GM12878 (cell line): ENCODE data around the gene CWC25. TPM values are rescaled to one million over a fixed set of nuclear protein-coding genes. Genes with fewer than 3 reads are reported as not detected.

Source experiments
- ATAC-seq: fragments of 200-7000 bp; cut with Tn5 transposase; 3 replicates; pipeline ENCODE4 v1.9.1; 2020; ENCODE audit warnings: mild to moderate bottlenecking, moderate library complexity
- BruUV-seq: library from RNA; stranded (reverse); fragments of 400-500 nt; replicated peaks from 2 replicates; lab custom pipeline; 2021; lab: Mats Ljungman, UMichigan
- CTCF ChIA-PET: fragments of 300-600 bp; sonication (Branson Sonifier 250); formaldehyde crosslinking; extraction: SDS; loops from one replicate; lab custom pipeline; 2021; ENCODE audit warnings: inconsistent platforms; lab: Yijun Ruan, JAX
- POLR2A ChIA-PET: fragments of 350-600 bp; formaldehyde crosslinking; extraction: SDS; loops from one replicate; lab custom pipeline; 2021; ENCODE audit warnings: inconsistent platforms; lab: Charles Lee
- RAD21 ChIA-PET: fragments of 300-600 bp; sonication (Branson Sonifier 250); formaldehyde crosslinking; loops from one replicate; lab custom pipeline; 2023; ENCODE audit warnings: antibody characterized with exemption; ENCODE audit not compliant: unreplicated experiment; lab: Charles Lee
- SMC1A ChIA-PET: fragments of 300-600 bp; sonication (Branson Sonifier 250); formaldehyde crosslinking; loops from one replicate; lab custom pipeline; 2023; ENCODE audit not compliant: unreplicated experiment, uncharacterized antibody; lab: Charles Lee
- DNase-seq: peaks from one replicate; pipeline ENCODE4 v3.0.0-alpha.2; 2011; ENCODE audit warnings: low read depth, low spot score
- FAIRE-seq: peaks from 3 replicates; lab custom pipeline; 2011; peaks lifted over from hg19 to GRCh38; lab: Jason Lieb, UNC
- H2AFZ ChIP-seq: 2 replicates; pipeline ENCODE4 v1.6.0; 2011; ENCODE audit warnings: low read depth, low read length, control low read depth; ENCODE audit not compliant: control insufficient read depth
- H3K27ac ChIP-seq: 2 replicates; pipeline ENCODE4 v1.5.1; 2011; ENCODE audit warnings: control low read depth; ENCODE audit not compliant: control insufficient read depth, insufficient read depth
- H3K27me3 ChIP-seq, 2 experiments: replicated peaks in 1 of 2; 2 replicates each; pipeline versions ENCODE4 v1.6.0 to v1.6.1; 2011; ENCODE audit warnings: low read length in 1 of 2; ENCODE audit not compliant: control insufficient read depth in 2 of 2, insufficient read depth in 2 of 2
- H3K36me3 ChIP-seq, 2 experiments: 2 replicates each; pipeline ENCODE4 v1.5.1; 2011; ENCODE audit warnings: low read length in 1 of 2; ENCODE audit not compliant: control insufficient read depth in 2 of 2, insufficient read depth in 2 of 2
- H3K4me1 ChIP-seq: 2 replicates; pipeline ENCODE4 v1.6.1; 2011; ENCODE audit warnings: mild to moderate bottlenecking, low read length, moderate library complexity, mixed read lengths; ENCODE audit not compliant: control insufficient read depth, insufficient read depth
- H3K4me2 ChIP-seq: 2 replicates; pipeline ENCODE4 v1.6.0; 2011; ENCODE audit warnings: control low read depth; ENCODE audit not compliant: control insufficient read depth, insufficient read depth
- H3K4me3 ChIP-seq: fragments of 200-600 bp; sonication (generic); 2 replicates; pipeline ENCODE4 v1.5.1; 2016
- H3K79me2 ChIP-seq: 2 replicates; pipeline ENCODE4 v1.6.0; 2011; ENCODE audit warnings: low read length; ENCODE audit not compliant: control insufficient read depth, insufficient read depth
- H3K9ac ChIP-seq: 2 replicates; pipeline ENCODE4 v1.8.0; 2011; ENCODE audit warnings: low read length, control low read depth, mixed read lengths; ENCODE audit not compliant: control insufficient read depth, insufficient read depth
- H3K9me3 ChIP-seq: replicated peaks from 3 replicates; pipeline ENCODE4 v1.5.1; 2011; ENCODE audit warnings: mild to moderate bottlenecking, low read length; ENCODE audit not compliant: control insufficient read depth, insufficient read depth
- H4K20me1 ChIP-seq: 2 replicates; pipeline ENCODE4 v1.6.0; 2011; ENCODE audit not compliant: control insufficient read depth, insufficient read depth
- ATF2 ChIP-seq: IDR thresholded peaks from 2 replicates; pipeline ENCODE4 v1.6.1; 2012; ENCODE audit warnings: low read length, inconsistent platforms
- ATF7 ChIP-seq: fragments of 450-650 bp; IDR thresholded peaks from 2 replicates; pipeline ENCODE4 v1.6.1; 2016; ENCODE audit warnings: low read depth, mild to moderate bottlenecking
- CBX3 ChIP-seq: fragments of 200-600 bp; sonication (generic); IDR thresholded peaks from 2 replicates; pipeline ENCODE4 v1.6.1; 2016; ENCODE audit warnings: low read depth, borderline replicate concordance
- CREM ChIP-seq: IDR thresholded peaks from 2 replicates; pipeline ENCODE4 v1.6.1; 2014; ENCODE audit warnings: antibody characterized with exemption, low read depth
- EGR1 ChIP-seq, 2 experiments: IDR thresholded peaks; 1 replicate in 1 of 2; 2 replicates in 1 of 2; pipeline ENCODE4 v1.6.1; 2011 to 2012; ENCODE audit warnings: low read depth in 2 of 2, low read length in 2 of 2, borderline replicate concordance in 1 of 2, mild to moderate bottlenecking in 1 of 2, moderate library complexity in 1 of 2
- ETV6 ChIP-seq, 2 experiments: fragments of 450-650 bp in 1 of 2; IDR thresholded peaks in 1 of 2; conservative IDR thresholded peaks in 1 of 2; 2 replicates each; pipeline ENCODE4 v1.6.1; 2014; ENCODE audit warnings: antibody characterized with exemption in 1 of 2, borderline replicate concordance in 1 of 2, low read depth in 1 of 2, mild to moderate bottlenecking in 1 of 2, moderate library complexity in 1 of 2
- HDAC6 ChIP-seq: fragments of 200-600 bp; sonication (generic); IDR thresholded peaks from one replicate; pipeline ENCODE4 v1.8.0; 2017; ENCODE audit warnings: antibody characterized with exemption; ENCODE audit not compliant: unreplicated experiment
- LARP7 ChIP-seq: fragments of 450-650 bp; IDR thresholded peaks from 2 replicates; pipeline ENCODE4 v1.6.1; 2017; ENCODE audit warnings: mild to moderate bottlenecking
- MYC ChIP-seq: IDR thresholded peaks from 2 replicates; pipeline ENCODE4 v1.6.1; 2011; ENCODE audit warnings: mild to moderate bottlenecking, low read length, moderate library complexity, inconsistent platforms; ENCODE audit not compliant: insufficient read depth, insufficient replicate concordance, insufficient read length, severe bottlenecking
- SMAD1 ChIP-seq: fragments of 450-650 bp; IDR thresholded peaks from 2 replicates; pipeline ENCODE4 v1.6.1; 2018; ENCODE audit warnings: mild to moderate bottlenecking, low read depth; ENCODE audit not compliant: partially characterized antibody
- SMARCA5 ChIP-seq: fragments of 450-650 bp; IDR thresholded peaks from 2 replicates; pipeline ENCODE4 v1.6.1; 2017; ENCODE audit warnings: mild to moderate bottlenecking
- YY1 ChIP-seq: IDR thresholded peaks from 2 replicates; pipeline ENCODE4 v1.6.1; 2011; ENCODE audit warnings: low read depth, mild to moderate bottlenecking, low read length
- ZNF274 ChIP-seq: IDR thresholded peaks from one replicate; pipeline ENCODE4 v1.8.0; 2011; ENCODE audit not compliant: insufficient read length, insufficient read depth
- WGBS: methylation state at CpG from one replicate; pipeline ENCODE4 v1.1.6; 2016; ENCODE audit warnings: low lambda C conversion rate; ENCODE audit not compliant: insufficient replicate concordance, insufficient coverage; ENCODE audit errors: missing lambda C conversion rate; 5-methylcytosine and 5-hydroxymethylcytosine counted together
- in situ Hi-C: fragments of 300-500 bp; cut with MboI; formaldehyde crosslinking; loops from 9 replicates; pipeline ENCODE4 v1.14.3; 2018; ENCODE audit warnings: mixed read lengths
- intact Hi-C: fragments of 100-400 bp; cut with micrococcal nuclease; formaldehyde crosslinking; loops from one replicate; pipeline ENCODE4 v1.14.2; 2022; ENCODE audit not compliant: unreplicated experiment
- polyA plus RNA-seq, 11 experiments: library from polyadenylated mRNA; depleted of rRNA in 4 of 11; unstranded in 6 of 11; stranded (reverse) in 5 of 11; fragments of >200 nt; fragmentation: Nextera tagmentation in 4 of 11; fragmentation: Illumina TruSeq in 1 of 11; extraction: Ambion mirVana in 4 of 11; extraction: Trizol in 1 of 11; gene quantifications; 1 replicate in 1 of 11; 2 replicates in 10 of 11; pipeline versions ENCODE4 v1.2.1 to v1.2.3, GENCODE V29; 2011 to 2016; ENCODE audit warnings: inconsistent platforms in 2 of 11, missing spikeins in 2 of 11, low read depth in 1 of 11
- total RNA-seq, 4 experiments: library from RNA; depleted of rRNA in 3 of 4; stranded (reverse); fragments of >200 nt in 3 of 4; fragmentation: Illumina TruSeq in 1 of 4; extraction: Trizol in 1 of 4; gene quantifications; 2 replicates each; pipeline versions ENCODE4 v1.2.1 to v1.2.3, GENCODE V29; 2013 to 2021
- TF ChIP-seq, protein P1 (sequence below): IDR thresholded peaks from 2 replicates; pipeline ENCODE4 v1.6.1; 2012; ENCODE audit warnings: low read depth, low read length, improper control_type of control experiment
- TF ChIP-seq, protein P2 (sequence below): fragments of 450-650 bp; IDR thresholded peaks from 2 replicates; pipeline ENCODE4 v1.6.1; 2016; ENCODE audit warnings: mild to moderate bottlenecking, moderate library complexity, borderline replicate concordance

CWC25 gene
- total and polyA plus RNA-seq, 10 of the 15 experiments (the other 5 are each of a cell fraction or from before 2014, with no cell fraction given) = 14.7 to 29.7 (median 22.9) TPM

DNA sequence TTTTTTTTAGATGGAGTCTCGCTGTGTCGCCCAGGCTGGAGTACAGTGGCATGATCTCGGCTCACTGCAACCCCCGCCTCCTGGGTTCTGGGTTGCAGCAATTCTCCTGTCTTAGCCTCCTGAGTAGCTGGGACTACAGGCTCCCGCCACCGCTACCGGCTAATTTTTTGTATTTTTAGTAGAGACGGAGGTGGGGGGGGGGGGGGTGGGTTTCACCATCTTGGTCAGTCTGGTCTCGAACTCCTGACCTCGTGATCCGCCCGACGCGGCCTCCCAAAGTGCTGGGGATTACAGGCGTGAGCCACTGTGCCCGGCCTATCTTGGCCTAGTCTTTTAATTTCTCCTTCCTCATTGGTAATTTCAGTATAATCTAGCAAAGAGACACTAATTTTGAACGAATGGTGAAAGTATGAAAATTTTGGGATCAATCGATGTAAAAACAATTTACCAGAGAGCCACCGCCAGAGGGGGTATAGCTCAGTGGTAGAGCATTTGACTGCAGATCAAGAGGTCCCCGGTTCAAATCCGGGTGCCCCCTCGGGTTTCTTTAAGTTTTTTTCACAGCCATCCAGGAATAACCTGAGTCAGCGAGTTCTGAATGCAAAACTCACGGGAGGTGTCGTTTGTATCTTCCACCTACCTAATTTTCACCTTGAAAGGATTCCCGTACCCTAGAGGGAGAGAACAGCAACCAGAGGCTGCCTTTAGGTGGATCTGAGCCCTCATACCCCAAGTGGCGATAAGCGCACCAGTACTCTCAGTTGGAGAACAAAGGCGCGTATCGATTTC, 42.3 kb upstream of the CWC25 start:
- Histone ChIP-seq H3K9me3 (no peaks in the 10 kb centered on the region), H3K79me2 (peaks cover 24% of the 10 kb centered on the region), H4K20me1 (peaks cover under 1% of the 10 kb centered on the region; the same call in 1 of the 2 replicates), H3K9ac (peak overlapping the region; percentile 93), H3K4me2 (peak overlapping the region; percentile 83), H3K4me3 (peak overlapping the region; percentile 87), H3K27ac (peak overlapping the region; percentile 98), H3K27me3 (no peaks in the 10 kb centered on the region), H3K4me1 (peaks cover 21% of the 10 kb centered on the region), H2AFZ (peak overlapping the region; percentile 80), H3K36me3 (peaks cover 0 to under 1% of the 10 kb centered on the region in 2 experiments; a peak in 1 of 4 replicates)
- no TSS peak for BruUV-seq
- CTCF ChIA-PET = interaction anchor here (0.6 to 5.4 kb wide), 9 partner anchors 9 to 286 kb away, joined by 3 to 27 read pairs (median 5); partner anchors contain the start of genes PSMB3 and RPL23
- peak; percentile 73 for DNase-seq
- ATAC-seq = peak; percentile 5; the same call in 2 of the 3 replicates
- SMC1A ChIA-PET = interaction anchor here (1.4 to 3.4 kb wide), 5 partner anchors 9 to 67 kb away, joined by 3 to 20 read pairs (median 7); partner anchors contain the start of gene RPL23
- in situ Hi-C loops = no loop called here
- under 1% methylated on average over 25 of the region's 31 CpGs for WGBS
- RAD21 ChIA-PET = interaction anchor here (0.9 to 1.6 kb wide), 8 partner anchors 13 to 286 kb away, joined by 3 to 13 read pairs (median 4); partner anchors contain the start of genes EPOP, PIP4K2B, PSMB3 and RPL23
- POLR2A ChIA-PET = interaction anchor here (0.8 to 6.3 kb wide), 6 partner anchors 13 to 116 kb away, joined by 3 to 61 read pairs (median 5); partner anchors contain the start of genes PIP4K2B, PSMB3 and RPL23
- intact Hi-C loops = loop anchor here (5.0 to 10.0 kb wide), 2 partner anchors 193 to 285 kb away; partner anchors contain the start of genes EPOP and PLXDC1
- FAIRE-seq = no peak
- TF ChIP-seq, protein P1, sequence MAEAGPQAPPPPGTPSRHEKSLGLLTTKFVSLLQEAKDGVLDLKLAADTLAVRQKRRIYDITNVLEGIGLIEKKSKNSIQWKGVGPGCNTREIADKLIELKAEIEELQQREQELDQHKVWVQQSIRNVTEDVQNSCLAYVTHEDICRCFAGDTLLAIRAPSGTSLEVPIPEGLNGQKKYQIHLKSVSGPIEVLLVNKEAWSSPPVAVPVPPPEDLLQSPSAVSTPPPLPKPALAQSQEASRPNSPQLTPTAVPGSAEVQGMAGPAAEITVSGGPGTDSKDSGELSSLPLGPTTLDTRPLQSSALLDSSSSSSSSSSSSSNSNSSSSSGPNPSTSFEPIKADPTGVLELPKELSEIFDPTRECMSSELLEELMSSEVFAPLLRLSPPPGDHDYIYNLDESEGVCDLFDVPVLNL = no peak
- 0 out of 2 replicates have a peak, but pooled peaks have one; percentile 28 for TF ChIP-seq LARP7
- TF ChIP-seq, protein P2, sequence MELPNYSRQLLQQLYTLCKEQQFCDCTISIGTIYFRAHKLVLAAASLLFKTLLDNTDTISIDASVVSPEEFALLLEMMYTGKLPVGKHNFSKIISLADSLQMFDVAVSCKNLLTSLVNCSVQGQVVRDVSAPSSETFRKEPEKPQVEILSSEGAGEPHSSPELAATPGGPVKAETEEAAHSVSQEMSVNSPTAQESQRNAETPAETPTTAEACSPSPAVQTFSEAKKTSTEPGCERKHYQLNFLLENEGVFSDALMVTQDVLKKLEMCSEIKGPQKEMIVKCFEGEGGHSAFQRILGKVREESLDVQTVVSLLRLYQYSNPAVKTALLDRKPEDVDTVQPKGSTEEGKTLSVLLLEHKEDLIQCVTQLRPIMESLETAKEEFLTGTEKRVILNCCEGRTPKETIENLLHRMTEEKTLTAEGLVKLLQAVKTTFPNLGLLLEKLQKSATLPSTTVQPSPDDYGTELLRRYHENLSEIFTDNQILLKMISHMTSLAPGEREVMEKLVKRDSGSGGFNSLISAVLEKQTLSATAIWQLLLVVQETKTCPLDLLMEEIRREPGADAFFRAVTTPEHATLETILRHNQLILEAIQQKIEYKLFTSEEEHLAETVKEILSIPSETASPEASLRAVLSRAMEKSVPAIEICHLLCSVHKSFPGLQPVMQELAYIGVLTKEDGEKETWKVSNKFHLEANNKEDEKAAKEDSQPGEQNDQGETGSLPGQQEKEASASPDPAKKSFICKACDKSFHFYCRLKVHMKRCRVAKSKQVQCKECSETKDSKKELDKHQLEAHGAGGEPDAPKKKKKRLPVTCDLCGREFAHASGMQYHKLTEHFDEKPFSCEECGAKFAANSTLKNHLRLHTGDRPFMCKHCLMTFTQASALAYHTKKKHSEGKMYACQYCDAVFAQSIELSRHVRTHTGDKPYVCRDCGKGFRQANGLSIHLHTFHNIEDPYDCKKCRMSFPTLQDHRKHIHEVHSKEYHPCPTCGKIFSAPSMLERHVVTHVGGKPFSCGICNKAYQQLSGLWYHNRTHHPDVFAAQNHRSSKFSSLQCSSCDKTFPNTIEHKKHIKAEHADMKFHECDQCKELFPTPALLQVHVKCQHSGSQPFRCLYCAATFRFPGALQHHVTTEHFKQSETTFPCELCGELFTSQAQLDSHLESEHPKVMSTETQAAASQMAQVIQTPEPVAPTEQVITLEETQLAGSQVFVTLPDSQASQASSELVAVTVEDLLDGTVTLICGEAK = peak; percentile 81; the same call in 1 of the 2 replicates
- peak; percentile 48; the same call in 1 of the 2 replicates for TF ChIP-seq ATF2
- TF ChIP-seq HDAC6 = no peak
- TF ChIP-seq EGR1 (IDR thresholded peaks at IDR 0.05; ENCODE audit: borderline replicate concordance in 1 of 2, low read depth in 2 of 2, low read length in 2 of 2) = no peak
- TF ChIP-seq CREM = no peak
- no peak; the same call in 1 of the 2 replicates for TF ChIP-seq ATF7
- no peak for TF ChIP-seq ETV6 (conservative IDR thresholded peaks at IDR 0.05 in 1 of 2, IDR thresholded peaks at IDR 0.05 in 1 of 2; ENCODE audit: borderline replicate concordance in 1 of 2, low read depth in 1 of 2)
- peak; percentile 32; the same call in 1 of the 2 replicates for TF ChIP-seq YY1
- no peak for TF ChIP-seq SMAD1
- peak; percentile 98 for TF ChIP-seq SMARCA5
- no peak for TF ChIP-seq ZNF274
- TF ChIP-seq MYC = no peak
- TF ChIP-seq CBX3 = no peak
